ENCODE data around the gene RXRB. TPM values are rescaled to one million over a fixed set of nuclear protein-coding genes. Genes with fewer than 3 reads are reported as not detected.

RXRB gene
- total RNA-seq, 1 donor from 2014 or later = 28.0 TPM

DNA sequence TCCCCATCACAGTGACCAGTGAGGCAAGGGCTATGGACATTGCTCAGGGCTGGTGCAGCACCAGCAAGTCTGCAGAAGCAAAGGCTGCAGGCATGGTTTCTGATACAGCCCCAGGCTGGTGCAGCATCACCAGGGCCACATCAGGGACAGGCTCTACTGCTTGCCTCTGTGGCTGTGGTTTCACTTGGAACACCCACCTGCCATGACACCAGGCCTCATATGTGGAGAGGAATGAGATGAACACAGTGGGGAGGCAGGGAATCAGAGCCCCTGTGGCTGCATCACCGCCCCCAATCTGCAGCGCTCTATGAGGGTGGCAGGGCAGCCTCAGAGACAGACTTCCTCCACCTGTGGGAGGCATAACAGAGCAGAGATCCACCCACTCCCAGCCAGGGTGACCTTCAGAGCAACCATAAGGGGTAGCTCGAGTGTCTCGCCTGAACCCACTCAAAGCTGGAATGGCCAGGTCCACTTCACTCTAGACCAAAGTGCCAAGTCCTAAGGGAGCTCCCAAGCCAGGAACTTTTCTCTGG is 15.7 kb upstream of the RXRB start:
- H3K36me3 ChIP-seq = no peaks in the 10 kb centered on the region
- DNase-seq (ENCODE audit: extremely low spot score in 2 of 2) = no peak
- H3K4me3 ChIP-seq = no peak overlapping the region
- intact Hi-C loops (cut with DNase I) = no loop called here
- no peak overlapping the region for H3K27ac ChIP-seq
- TF ChIP-seq, protein P1, sequence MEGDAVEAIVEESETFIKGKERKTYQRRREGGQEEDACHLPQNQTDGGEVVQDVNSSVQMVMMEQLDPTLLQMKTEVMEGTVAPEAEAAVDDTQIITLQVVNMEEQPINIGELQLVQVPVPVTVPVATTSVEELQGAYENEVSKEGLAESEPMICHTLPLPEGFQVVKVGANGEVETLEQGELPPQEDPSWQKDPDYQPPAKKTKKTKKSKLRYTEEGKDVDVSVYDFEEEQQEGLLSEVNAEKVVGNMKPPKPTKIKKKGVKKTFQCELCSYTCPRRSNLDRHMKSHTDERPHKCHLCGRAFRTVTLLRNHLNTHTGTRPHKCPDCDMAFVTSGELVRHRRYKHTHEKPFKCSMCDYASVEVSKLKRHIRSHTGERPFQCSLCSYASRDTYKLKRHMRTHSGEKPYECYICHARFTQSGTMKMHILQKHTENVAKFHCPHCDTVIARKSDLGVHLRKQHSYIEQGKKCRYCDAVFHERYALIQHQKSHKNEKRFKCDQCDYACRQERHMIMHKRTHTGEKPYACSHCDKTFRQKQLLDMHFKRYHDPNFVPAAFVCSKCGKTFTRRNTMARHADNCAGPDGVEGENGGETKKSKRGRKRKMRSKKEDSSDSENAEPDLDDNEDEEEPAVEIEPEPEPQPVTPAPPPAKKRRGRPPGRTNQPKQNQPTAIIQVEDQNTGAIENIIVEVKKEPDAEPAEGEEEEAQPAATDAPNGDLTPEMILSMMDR (IDR thresholded peaks at IDR 0.05) = no peak
- TF ChIP-seq POLR2AphosphoS5 (IDR thresholded peaks at IDR 0.05; ENCODE audit: insufficient read depth in 1 of 2, low read depth in 1 of 2) = no peak
- TF ChIP-seq POLR2A (IDR thresholded peaks at IDR 0.05) = no peak
- H3K4me1 ChIP-seq = peaks cover 11% of the 10 kb centered on the region
- no peaks in the 10 kb centered on the region for H3K27me3 ChIP-seq
- no peaks in the 10 kb centered on the region for H3K9me3 ChIP-seq

DNA sequence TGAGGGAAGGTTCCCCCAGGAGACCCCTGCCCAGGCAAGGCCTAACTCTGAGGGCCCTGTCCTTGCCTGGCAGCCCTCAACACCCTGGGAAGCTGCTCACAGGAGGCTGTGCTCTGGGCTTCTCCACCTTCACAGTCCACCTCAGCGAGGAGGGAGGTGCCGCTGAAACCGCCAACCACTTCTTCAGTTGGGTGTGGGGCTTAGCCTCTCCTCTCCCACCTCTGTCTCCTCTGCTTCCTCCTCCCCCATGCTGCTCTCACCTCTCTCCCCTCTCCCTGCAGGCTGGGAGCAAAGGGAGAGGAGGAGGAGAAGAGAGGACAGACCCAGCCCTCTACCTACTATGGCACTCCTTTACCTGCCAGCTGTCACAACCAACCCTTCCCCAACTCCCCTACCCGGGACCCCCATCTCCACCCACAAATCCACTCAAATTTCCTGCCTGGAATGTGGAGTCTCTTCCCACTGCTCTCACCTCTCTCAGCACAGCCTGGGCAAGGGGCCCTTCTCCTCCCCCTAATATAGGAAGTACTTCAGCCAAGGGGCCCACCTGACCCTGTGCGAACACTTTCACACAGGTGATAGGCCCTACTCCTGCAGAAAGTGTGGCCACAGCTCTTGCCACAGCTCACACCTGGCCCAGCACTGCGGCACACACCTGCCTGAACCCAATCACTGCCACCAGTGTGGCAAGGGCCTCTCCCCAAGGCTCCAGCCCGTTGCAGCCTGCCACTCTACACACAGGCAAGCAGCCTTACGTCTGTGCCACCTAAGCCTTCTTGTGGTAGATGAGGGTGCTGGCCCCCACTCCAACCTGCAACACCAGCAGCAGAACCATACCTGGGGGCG is 15.0 kb upstream of the RXRB start:
- TF ChIP-seq POLR2AphosphoS5 (IDR thresholded peaks at IDR 0.05; ENCODE audit: insufficient read depth in 1 of 2, low read depth in 1 of 2) (no peak), POLR2A (IDR thresholded peaks at IDR 0.05) (no peak)
- TF ChIP-seq, protein P1 (IDR thresholded peaks at IDR 0.05) = no peak
- H3K4me3 ChIP-seq = no peak overlapping the region
- no peaks in the 10 kb centered on the region for H3K27me3 ChIP-seq
- intact Hi-C loops (cut with DNase I) = no loop called here
- H3K4me1 ChIP-seq = peaks cover 11% of the 10 kb centered on the region
- no peak for DNase-seq (ENCODE audit: extremely low spot score in 2 of 2)
- H3K27ac ChIP-seq = no peak overlapping the region
- H3K36me3 ChIP-seq = no peaks in the 10 kb centered on the region
- H3K9me3 ChIP-seq = no peaks in the 10 kb centered on the region

DNA sequence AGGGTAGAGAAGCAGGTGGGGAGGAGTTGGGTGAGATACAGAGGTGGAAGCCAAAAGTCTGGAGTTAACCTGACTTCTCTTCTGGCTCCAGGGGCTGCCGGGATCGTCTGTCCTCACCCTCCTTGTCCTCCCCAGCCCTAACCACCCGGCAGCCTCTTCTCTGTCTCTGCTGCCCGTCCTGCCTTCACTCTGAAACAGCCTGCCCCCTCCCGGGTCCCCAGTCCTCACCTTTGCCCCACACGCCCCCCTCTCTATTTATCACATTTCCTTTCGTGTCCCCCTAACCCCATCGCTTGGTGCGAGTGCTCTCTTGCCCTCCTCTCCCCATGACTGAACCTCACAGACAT is 13.5 kb upstream of the RXRB start:
- H3K9me3 ChIP-seq = no peaks in the 10 kb centered on the region
- intact Hi-C loops (cut with DNase I) = no loop called here
- peak overlapping the region; percentile 46 to 55 for H3K4me3 ChIP-seq
- H3K27me3 ChIP-seq = no peaks in the 10 kb centered on the region
- peaks cover 18% of the 10 kb centered on the region for H3K4me1 ChIP-seq
- TF ChIP-seq POLR2AphosphoS5 (IDR thresholded peaks at IDR 0.05; ENCODE audit: insufficient read depth in 1 of 2, low read depth in 1 of 2) (no peak), POLR2A (IDR thresholded peaks at IDR 0.05) (no peak)
- TF ChIP-seq, protein P1 (IDR thresholded peaks at IDR 0.05) = no peak
- H3K36me3 ChIP-seq = peaks cover 0 to 12% of the 10 kb centered on the region in 2 donors
- no peak for DNase-seq (ENCODE audit: extremely low spot score in 2 of 2)
- peak overlapping the region; percentile 59 for H3K27ac ChIP-seq

DNA sequence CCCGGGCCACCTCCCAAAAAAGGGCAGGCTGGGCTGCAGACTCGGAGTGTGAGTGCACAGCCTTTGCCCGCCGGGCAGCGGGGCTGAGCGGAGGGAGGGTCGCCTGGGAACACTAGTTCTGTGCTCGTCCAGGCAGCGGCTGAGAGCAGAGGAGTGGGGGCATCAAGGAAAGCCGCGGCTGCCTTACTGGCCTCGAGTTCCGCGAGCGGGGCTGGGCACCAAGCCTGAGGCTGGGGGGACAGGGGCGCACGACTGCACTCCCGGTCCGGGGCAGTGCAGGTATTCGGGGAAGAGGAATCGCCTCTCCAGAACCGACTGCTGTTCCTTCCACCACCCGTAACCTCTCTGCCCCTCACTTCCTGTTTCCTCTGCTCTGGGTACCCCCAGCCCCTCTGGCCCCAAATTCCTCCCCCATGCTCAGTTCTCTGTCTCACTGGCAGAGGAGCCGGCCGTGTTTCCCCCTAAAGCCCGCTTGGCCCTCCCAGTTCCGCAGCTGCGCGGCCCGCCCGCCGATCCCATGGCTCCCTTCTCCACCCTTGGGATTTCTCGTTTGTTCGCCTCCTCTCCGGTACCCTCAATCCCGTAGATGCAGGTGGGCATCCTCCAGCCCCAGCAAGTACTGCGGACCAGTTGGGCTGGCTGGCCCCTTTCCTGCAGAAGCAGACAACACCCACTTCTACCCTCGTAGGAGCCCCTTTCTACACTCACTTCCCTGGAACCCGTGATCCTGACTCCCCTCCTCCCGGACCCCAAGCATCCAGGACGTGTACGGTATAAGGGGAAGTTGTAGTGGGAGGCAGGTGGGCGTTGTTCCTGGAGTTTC is 12.9 kb upstream of the RXRB start:
- intact Hi-C loops (cut with DNase I) = no loop called here
- no peak for DNase-seq (ENCODE audit: extremely low spot score in 2 of 2)

DNA sequence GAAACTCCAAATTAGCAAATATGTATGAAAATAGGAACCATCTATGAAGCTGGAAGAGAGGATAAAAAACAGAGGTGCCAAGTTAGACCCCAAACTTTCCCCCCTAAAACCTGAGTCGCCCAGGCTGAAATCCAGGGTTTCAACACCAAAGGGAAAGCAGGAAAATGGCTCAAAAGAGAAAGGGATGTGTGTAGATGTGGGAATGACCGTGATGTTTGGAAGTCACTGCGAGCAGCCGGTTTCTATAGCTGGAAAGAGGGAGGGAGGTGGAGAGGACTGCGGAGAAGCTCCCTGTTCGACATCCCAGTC is 12.3 kb upstream of the RXRB start:
- TF ChIP-seq, protein P1 (IDR thresholded peaks at IDR 0.05) = no peak
- no peak for TF ChIP-seq POLR2A (IDR thresholded peaks at IDR 0.05)
- TF ChIP-seq POLR2AphosphoS5 (IDR thresholded peaks at IDR 0.05; ENCODE audit: insufficient read depth in 1 of 2, low read depth in 1 of 2) = no peak
- peaks cover 0 to 12% of the 10 kb centered on the region in 2 donors for H3K36me3 ChIP-seq
- H3K4me3 ChIP-seq = peak overlapping the region; percentile 46 to 55
- peak overlapping the region; percentile 59 for H3K27ac ChIP-seq
- H3K9me3 ChIP-seq = no peaks in the 10 kb centered on the region
- H3K4me1 ChIP-seq = peaks cover 22% of the 10 kb centered on the region
- intact Hi-C loops (cut with DNase I) = no loop called here
- DNase-seq (ENCODE audit: extremely low spot score in 2 of 2) = no peak
- no peaks in the 10 kb centered on the region for H3K27me3 ChIP-seq

More for the DNA sequence above, 12.9 kb upstream of the RXRB start:
- no peaks in the 10 kb centered on the region for H3K9me3 ChIP-seq
- peaks cover 21% of the 10 kb centered on the region for H3K4me1 ChIP-seq
- TF ChIP-seq POLR2AphosphoS5 (IDR thresholded peaks at IDR 0.05; ENCODE audit: insufficient read depth in 1 of 2, low read depth in 1 of 2) = peak in 1 of 2 donors; percentile 48
- TF ChIP-seq POLR2A (IDR thresholded peaks at IDR 0.05) = no peak
- no peaks in the 10 kb centered on the region for H3K27me3 ChIP-seq
- peaks cover 0 to 12% of the 10 kb centered on the region in 2 donors for H3K36me3 ChIP-seq
- peak overlapping the region; percentile 46 to 55 for H3K4me3 ChIP-seq
- peak overlapping the region; percentile 59 for H3K27ac ChIP-seq
